Hematopoietic multipotent progenitor cell (in vitro differentiated cells): Measurements from ENCODE around the gene ATG101. TPM values are rescaled to one million over a fixed set of nuclear protein-coding genes. Genes with fewer than 3 reads are reported as not detected.

Experiments used
- total RNA-seq: library from RNA; depleted of rRNA; stranded (reverse); fragments of >200 nt; gene quantifications from one replicate; pipeline ENCODE4 v1.2.3, GENCODE V29; 2012

ATG101 gene
- total RNA-seq, 1 donor, result 35.8 TPM

Other genes with a start within 250 kb of the ATG101 start
- gene FIGNL2, start 221.3 kb upstream of the ATG101 start, total RNA-seq, result 0.81 TPM
- not detected for gene ANKRD33, start 181.9 kb upstream of the ATG101 start, total RNA-seq
- under 0.01 TPM for gene ACVRL1, start 162.5 kb upstream of the ATG101 start, total RNA-seq
- gene ACVR1B, start 118.3 kb upstream of the ATG101 start, total RNA-seq, result 11.8 TPM
- gene TAMALIN, start 63.0 kb upstream of the ATG101 start, total RNA-seq, result 26.7 TPM
- gene NR4A1, start 18.5 kb upstream of the ATG101 start, total RNA-seq, result 33.1 TPM
- gene SMIM41, start 9.7 kb downstream of the ATG101 start, total RNA-seq, result under 0.01 TPM
- under 0.01 TPM for gene KRT80, start 122.0 kb downstream of the ATG101 start, total RNA-seq
- gene KRT7, start 163.3 kb downstream of the ATG101 start, total RNA-seq, result 3.8 TPM
- gene KRT86, start 204.7 kb downstream of the ATG101 start, total RNA-seq, result under 0.01 TPM
- gene KRT81, start 221.6 kb downstream of the ATG101 start, total RNA-seq, result 2.7 TPM